Subcutaneous abdominal adipose tissue (tissue), 5 donors: Measurements from ENCODE around the gene ARHGEF26.

Experiments
- H3K27ac ChIP-seq: one replicate; pipeline ENCODE4 v1.7.0; 2013; ENCODE audit warnings: low read depth, mild to moderate bottlenecking, inconsistent platforms, low read length, moderate library complexity
- H3K27me3 ChIP-seq, 5 donors: one replicate each; pipeline ENCODE4 v1.7.0; 2013; ENCODE audit warnings: low read length in 5 of 5, inconsistent platforms in 1 of 5; ENCODE audit not compliant: control insufficient read depth in 5 of 5, insufficient read depth in 4 of 5
- H3K36me3 ChIP-seq, 5 donors: one replicate each; pipeline ENCODE4 v1.7.0; 2013; ENCODE audit warnings: low read length in 5 of 5; ENCODE audit not compliant: control insufficient read depth in 5 of 5, insufficient read depth in 5 of 5
- H3K4me1 ChIP-seq, 5 donors: one replicate each; pipeline ENCODE4 v1.7.0; 2013; ENCODE audit warnings: low read length in 5 of 5, mild to moderate bottlenecking in 3 of 5, moderate library complexity in 1 of 5; ENCODE audit not compliant: control insufficient read depth in 5 of 5, insufficient read depth in 5 of 5
- H3K4me3 ChIP-seq, 5 donors: one replicate each; pipeline ENCODE4 v1.7.0; 2013; ENCODE audit warnings: low read length in 5 of 5, low read depth in 1 of 5
- H3K9ac ChIP-seq, 5 donors: one replicate each; pipeline ENCODE4 v1.7.0; 2013; ENCODE audit warnings: low read length in 5 of 5, mild to moderate bottlenecking in 4 of 5, moderate library complexity in 3 of 5
- H3K9me3 ChIP-seq, 5 donors: one replicate each; pipeline ENCODE4 v1.7.0; 2013; ENCODE audit warnings: low read length in 5 of 5; ENCODE audit not compliant: control insufficient read depth in 5 of 5
- donor health status: healthy.
- donor health status: healthy.
- donor health status: healthy.
- donor health status: healthy.
- donor health status: healthy.

Gene ARHGEF26

GRCh38 chr3:154089421-154090420 is 31.5 kb upstream of the ARHGEF26 start:
- no peaks in the 10 kb centered on the region for H3K27me3 ChIP-seq
- no peaks in the 10 kb centered on the region for H3K36me3 ChIP-seq
- no peak overlapping the region for H3K4me3 ChIP-seq
- no peak overlapping the region for H3K27ac ChIP-seq
- no peak overlapping the region for H3K9ac ChIP-seq
- H3K9me3 ChIP-seq = no peaks in the 10 kb centered on the region
- H3K4me1 ChIP-seq = no peaks in the 10 kb centered on the region

GRCh38 chr3:154094051-154094450 is 27.1 kb upstream of the ARHGEF26 start:
- H3K4me1 ChIP-seq = no peaks in the 10 kb centered on the region
- H3K27ac ChIP-seq = no peak overlapping the region
- no peaks in the 10 kb centered on the region for H3K27me3 ChIP-seq
- no peaks in the 10 kb centered on the region for H3K36me3 ChIP-seq
- no peak overlapping the region for H3K4me3 ChIP-seq
- H3K9ac ChIP-seq = no peak overlapping the region
- no peaks in the 10 kb centered on the region for H3K9me3 ChIP-seq

GRCh38 chr3:154095832-154096421 is 25.3 kb upstream of the ARHGEF26 start:
- H3K27me3 ChIP-seq = no peaks in the 10 kb centered on the region
- H3K4me1 ChIP-seq = no peaks in the 10 kb centered on the region
- no peak overlapping the region for H3K4me3 ChIP-seq
- H3K9me3 ChIP-seq = no peaks in the 10 kb centered on the region
- no peak overlapping the region for H3K9ac ChIP-seq
- H3K27ac ChIP-seq = no peak overlapping the region
- H3K36me3 ChIP-seq = no peaks in the 10 kb centered on the region

GRCh38 chr3:154098376-154098775 is 22.8 kb upstream of the ARHGEF26 start:
- no peaks in the 10 kb centered on the region for H3K36me3 ChIP-seq
- no peak overlapping the region for H3K4me3 ChIP-seq
- H3K4me1 ChIP-seq = no peaks in the 10 kb centered on the region
- H3K27me3 ChIP-seq = no peaks in the 10 kb centered on the region
- H3K9me3 ChIP-seq = no peaks in the 10 kb centered on the region
- no peak overlapping the region for H3K27ac ChIP-seq
- H3K9ac ChIP-seq = no peak overlapping the region

- Histone ChIP-seq H3K27ac (no peak overlapping the region), H3K9me3 (no peaks in the 10 kb centered on the region), H3K9ac (no peak overlapping the region), H3K36me3 (no peaks in the 10 kb centered on the region), H3K27me3 (no peaks in the 10 kb centered on the region), H3K4me1 (no peaks in the 10 kb centered on the region), H3K4me3 (no peak overlapping the region)
Measured at GRCh38 chr3:154100556-154100955, 20.6 kb upstream of the ARHGEF26 start.

- no peak overlapping the region for H3K9ac ChIP-seq
- no peak overlapping the region for H3K4me3 ChIP-seq
- H3K4me1 ChIP-seq = no peaks in the 10 kb centered on the region
- no peak overlapping the region for H3K27ac ChIP-seq
- H3K36me3 ChIP-seq = no peaks in the 10 kb centered on the region
- H3K9me3 ChIP-seq = no peaks in the 10 kb centered on the region
- no peaks in the 10 kb centered on the region for H3K27me3 ChIP-seq
Measured at GRCh38 chr3:154101250-154101649, 19.9 kb upstream of the ARHGEF26 start.

- Histone ChIP-seq H3K27me3 (no peaks in the 10 kb centered on the region), H3K9ac (no peak overlapping the region), H3K9me3 (no peaks in the 10 kb centered on the region), H3K36me3 (no peaks in the 10 kb centered on the region), H3K4me3 (no peak overlapping the region), H3K4me1 (no peaks in the 10 kb centered on the region), H3K27ac (no peak overlapping the region)
Measured at GRCh38 chr3:154102225-154102624, 19.0 kb upstream of the ARHGEF26 start.

GRCh38 chr3:154105218-154105975 is 15.8 kb upstream of the ARHGEF26 start:
- no peak overlapping the region for H3K4me3 ChIP-seq
- no peak overlapping the region for H3K9ac ChIP-seq
- no peaks in the 10 kb centered on the region for H3K4me1 ChIP-seq
- no peaks in the 10 kb centered on the region for H3K27me3 ChIP-seq
- no peaks in the 10 kb centered on the region for H3K36me3 ChIP-seq
- no peak overlapping the region for H3K27ac ChIP-seq
- H3K9me3 ChIP-seq = no peaks in the 10 kb centered on the region

GRCh38 chr3:154111365-154111935 is 9.7 kb upstream of the ARHGEF26 start:
- no peak overlapping the region for H3K4me3 ChIP-seq
- no peaks in the 10 kb centered on the region for H3K9me3 ChIP-seq
- no peaks in the 10 kb centered on the region for H3K4me1 ChIP-seq
- no peak overlapping the region for H3K27ac ChIP-seq
- H3K27me3 ChIP-seq = no peaks in the 10 kb centered on the region
- no peak overlapping the region for H3K9ac ChIP-seq
- H3K36me3 ChIP-seq = no peaks in the 10 kb centered on the region
